HepG2 (cell line): Measurements from ENCODE around the gene NBPF1. TPM values are rescaled to one million over a fixed set of nuclear protein-coding genes. Genes with fewer than 3 reads are reported as not detected.
A peak's percentile ranks its signal among the peaks of the same experiment; 100 is the strongest.

Experiments
- CBFB ChIP-seq: sonication (generic); formaldehyde crosslinking; IDR thresholded peaks from 2 replicates; pipeline ENCODE4 v1.4.0; 2020; ENCODE audit warnings: missing genetic modification reagents
- DBP ChIP-seq: sonication (generic); formaldehyde crosslinking; IDR thresholded peaks from 2 replicates; pipeline ENCODE4 v1.4.0; 2020; ENCODE audit warnings: missing genetic modification reagents; ENCODE audit errors: not compliant biosample characterization
- ETV6 ChIP-seq: sonication (generic); formaldehyde crosslinking; conservative IDR thresholded peaks from 2 replicates; pipeline ENCODE4 v1.4.0; 2020; ENCODE audit warnings: missing genetic modification reagents
- JARID2 ChIP-seq: sonication (generic); formaldehyde crosslinking; IDR thresholded peaks from 2 replicates; pipeline ENCODE4 v1.8.1; 2023; ENCODE audit warnings: missing genetic modification reagents, inconsistent platforms; ENCODE audit not compliant: insufficient replicate concordance
- KAT2B ChIP-seq: fragments of 150-350 bp; IDR thresholded peaks from 2 replicates; pipeline ENCODE4 v1.6.1; 2014; ENCODE audit warnings: low read depth, low read length, borderline replicate concordance
- NFYB ChIP-seq: sonication (generic); formaldehyde crosslinking; IDR thresholded peaks from 2 replicates; pipeline ENCODE4 v1.4.0; 2020; ENCODE audit warnings: missing genetic modification reagents
- NRL ChIP-seq: sonication (generic); formaldehyde crosslinking; IDR thresholded peaks from 2 replicates; pipeline ENCODE4 v1.5.0; 2020; ENCODE audit warnings: missing genetic modification reagents, mild to moderate bottlenecking, moderate library complexity, borderline replicate concordance
- RFX5 ChIP-seq: IDR thresholded peaks from 2 replicates; pipeline ENCODE4 v1.6.1; 2011; ENCODE audit warnings: low read depth, low read length, improper control_type of control experiment
- RFXAP ChIP-seq: sonication (generic); formaldehyde crosslinking; IDR thresholded peaks from 2 replicates; pipeline ENCODE4 v1.4.0; 2020; ENCODE audit warnings: missing genetic modification reagents, borderline replicate concordance
- SMC3 ChIP-seq: IDR thresholded peaks from 2 replicates; pipeline ENCODE4 v1.6.1; 2011; ENCODE audit warnings: low read length, improper control_type of control experiment
- XRCC5 ChIP-seq: fragments of 200-400 bp; formaldehyde crosslinking; optimal IDR thresholded peaks from 2 replicates; pipeline ENCODE3; 2017; ENCODE audit warnings: mild to moderate bottlenecking, low read length
- ZBTB43 ChIP-seq: sonication (generic); formaldehyde crosslinking; conservative IDR thresholded peaks from 2 replicates; pipeline ENCODE4 v1.4.0; 2020; ENCODE audit warnings: missing genetic modification reagents
- ZNF180 ChIP-seq: sonication (generic); formaldehyde crosslinking; IDR thresholded peaks from 2 replicates; pipeline ENCODE4 v1.4.0; 2020; ENCODE audit warnings: low read depth, missing genetic modification reagents, borderline replicate concordance
- ZNF251 ChIP-seq: sonication (generic); formaldehyde crosslinking; IDR thresholded peaks from 2 replicates; pipeline ENCODE4 v1.9.0; 2021; ENCODE audit warnings: mild to moderate bottlenecking, missing genetic modification reagents
- ZNF326 ChIP-seq: sonication (generic); formaldehyde crosslinking; IDR thresholded peaks from 2 replicates; pipeline ENCODE4 v1.4.0; 2020; ENCODE audit warnings: missing genetic modification reagents, borderline replicate concordance
- polyA plus RNA-seq, 8 experiments: library from polyadenylated mRNA; depleted of rRNA in 3 of 8; stranded (reverse) in 7 of 8; unstranded in 1 of 8; fragments of >200 nt; fragmentation: Illumina TruSeq in 4 of 8; extraction: Trizol in 4 of 8; gene quantifications; 2 replicates each; pipeline versions ENCODE4 v1.2.1 to v1.2.3, GENCODE V29; 2011 to 2016; ENCODE audit warnings: low read depth in 4 of 8, missing spikeins in 1 of 8, mixed read lengths in 1 of 8; ENCODE audit not compliant: insufficient read depth in 1 of 8
- total RNA-seq, 5 experiments: library from RNA; depleted of rRNA; stranded (reverse); fragments of >200 nt; fragmentation: Illumina TruSeq; extraction: Trizol; gene quantifications; 2 replicates each; pipeline ENCODE4 v1.2.3, GENCODE V29; 2016; ENCODE audit warnings: low read depth in 1 of 5
- TF ChIP-seq, protein P1 (sequence below): sonication (generic); formaldehyde crosslinking; IDR thresholded peaks from 2 replicates; pipeline ENCODE4 v1.5.0; 2020; ENCODE audit warnings: mild to moderate bottlenecking, missing genetic modification reagents
- TF ChIP-seq, protein P2 (sequence below): sonication (generic); formaldehyde crosslinking; IDR thresholded peaks from 2 replicates; pipeline ENCODE4 v1.4.0; 2020; ENCODE audit warnings: mild to moderate bottlenecking, missing genetic modification reagents
- TF ChIP-seq, protein P3 (sequence below): sonication (generic); formaldehyde crosslinking; IDR thresholded peaks from 2 replicates; pipeline ENCODE4 v1.4.0; 2020; ENCODE audit warnings: missing genetic modification reagents, borderline replicate concordance
- TF ChIP-seq, protein P4 (sequence below): sonication (generic); formaldehyde crosslinking; IDR thresholded peaks from 2 replicates; pipeline ENCODE4 v1.4.0; 2020; ENCODE audit warnings: missing genetic modification reagents

The NBPF1 gene
- total and polyA plus RNA-seq, 2 of the 13 experiments (the other 11 are each of a cell fraction or from before 2014, with no cell fraction given) = 30.3 to 35.6 TPM

DNA sequence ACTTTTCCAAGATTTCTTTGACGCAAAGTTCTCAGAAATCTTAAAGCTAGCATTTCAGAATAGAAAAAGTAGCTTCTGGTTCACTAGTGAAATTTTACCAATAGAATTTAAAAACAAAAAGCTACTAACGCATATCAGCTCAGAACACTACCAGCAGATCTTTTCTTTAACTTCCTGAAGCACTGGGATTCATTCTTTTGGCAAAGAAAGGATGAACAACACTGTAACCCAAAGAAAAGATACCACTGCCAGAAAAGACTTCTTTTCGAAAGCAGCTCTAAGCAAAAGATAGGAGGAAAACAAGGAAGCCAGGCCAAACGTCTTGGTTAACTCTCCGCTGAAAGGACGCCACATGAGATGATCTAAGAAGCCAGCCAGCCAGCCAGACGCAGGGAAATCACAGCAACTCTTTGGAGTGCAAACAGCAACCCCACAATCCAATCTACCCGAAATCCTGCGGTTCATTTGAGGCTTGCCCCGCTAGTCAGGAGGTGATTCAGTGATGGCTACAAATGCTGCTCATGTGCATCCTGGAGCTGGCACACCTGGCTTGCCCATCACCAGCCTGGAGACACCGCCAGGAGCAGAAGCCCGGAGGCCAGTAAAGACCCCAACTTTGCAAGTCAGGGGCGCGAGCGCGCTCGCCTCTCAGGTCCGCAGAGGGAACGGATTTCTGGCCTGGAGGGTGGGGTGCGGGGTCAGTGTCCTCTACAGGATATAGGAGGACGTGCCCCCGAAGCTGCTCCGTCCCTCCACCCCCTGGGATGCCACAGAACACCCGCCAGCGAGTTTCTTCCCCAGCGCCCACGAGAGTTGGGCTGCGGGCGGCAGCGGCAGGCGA, 812 bp downstream of the NBPF1 start (continued):
- TF ChIP-seq, protein P1, sequence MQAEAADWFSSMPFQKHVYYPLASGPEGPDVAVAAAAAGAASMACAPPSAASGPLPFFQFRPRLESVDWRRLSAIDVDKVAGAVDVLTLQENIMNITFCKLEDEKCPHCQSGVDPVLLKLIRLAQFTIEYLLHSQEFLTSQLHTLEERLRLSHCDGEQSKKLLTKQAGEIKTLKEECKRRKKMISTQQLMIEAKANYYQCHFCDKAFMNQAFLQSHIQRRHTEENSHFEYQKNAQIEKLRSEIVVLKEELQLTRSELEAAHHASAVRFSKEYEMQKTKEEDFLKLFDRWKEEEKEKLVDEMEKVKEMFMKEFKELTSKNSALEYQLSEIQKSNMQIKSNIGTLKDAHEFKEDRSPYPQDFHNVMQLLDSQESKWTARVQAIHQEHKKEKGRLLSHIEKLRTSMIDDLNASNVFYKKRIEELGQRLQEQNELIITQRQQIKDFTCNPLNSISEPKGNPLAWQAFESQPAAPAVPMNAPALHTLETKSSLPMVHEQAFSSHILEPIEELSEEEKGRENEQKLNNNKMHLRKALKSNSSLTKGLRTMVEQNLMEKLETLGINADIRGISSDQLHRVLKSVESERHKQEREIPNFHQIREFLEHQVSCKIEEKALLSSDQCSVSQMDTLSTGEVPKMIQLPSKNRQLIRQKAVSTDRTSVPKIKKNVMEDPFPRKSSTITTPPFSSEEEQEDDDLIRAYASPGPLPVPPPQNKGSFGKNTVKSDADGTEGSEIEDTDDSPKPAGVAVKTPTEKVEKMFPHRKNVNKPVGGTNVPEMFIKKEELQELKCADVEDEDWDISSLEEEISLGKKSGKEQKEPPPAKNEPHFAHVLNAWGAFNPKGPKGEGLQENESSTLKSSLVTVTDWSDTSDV (CRISPR knock-in tag) = no peak
- TF ChIP-seq RFX5 (0 out of 2 replicates have a peak, but pooled peaks have one; percentile 17), ZBTB43 (CRISPR knock-in tag) (no peak), RFXAP (CRISPR knock-in tag) (no peak), SMC3 (no peak), KAT2B (no peak), NFYB (CRISPR knock-in tag) (no peak), DBP (CRISPR knock-in tag) (peak; percentile 77), ETV6 (CRISPR knock-in tag) (no peak), ZNF251 (no peak), CBFB (CRISPR knock-in tag) (no peak), JARID2 (CRISPR knock-in tag) (no peak), ZNF326 (no peak), ZNF180 (CRISPR knock-in tag) (no peak), XRCC5 (no peak), NRL (no peak)
- TF ChIP-seq, protein P2, sequence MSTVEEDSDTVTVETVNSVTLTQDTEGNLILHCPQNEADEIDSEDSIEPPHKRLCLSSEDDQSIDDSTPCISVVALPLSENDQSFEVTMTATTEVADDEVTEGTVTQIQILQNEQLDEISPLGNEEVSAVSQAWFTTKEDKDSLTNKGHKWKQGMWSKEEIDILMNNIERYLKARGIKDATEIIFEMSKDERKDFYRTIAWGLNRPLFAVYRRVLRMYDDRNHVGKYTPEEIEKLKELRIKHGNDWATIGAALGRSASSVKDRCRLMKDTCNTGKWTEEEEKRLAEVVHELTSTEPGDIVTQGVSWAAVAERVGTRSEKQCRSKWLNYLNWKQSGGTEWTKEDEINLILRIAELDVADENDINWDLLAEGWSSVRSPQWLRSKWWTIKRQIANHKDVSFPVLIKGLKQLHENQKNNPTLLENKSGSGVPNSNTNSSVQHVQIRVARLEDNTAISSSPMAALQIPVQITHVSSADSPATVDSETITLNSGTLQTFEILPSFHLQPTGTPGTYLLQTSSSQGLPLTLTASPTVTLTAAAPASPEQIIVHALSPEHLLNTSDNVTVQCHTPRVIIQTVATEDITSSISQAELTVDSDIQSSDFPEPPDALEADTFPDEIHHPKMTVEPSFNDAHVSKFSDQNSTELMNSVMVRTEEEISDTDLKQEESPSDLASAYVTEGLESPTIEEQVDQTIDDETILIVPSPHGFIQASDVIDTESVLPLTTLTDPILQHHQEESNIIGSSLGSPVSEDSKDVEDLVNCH (CRISPR knock-in tag) = no peak
- TF ChIP-seq, protein P3, sequence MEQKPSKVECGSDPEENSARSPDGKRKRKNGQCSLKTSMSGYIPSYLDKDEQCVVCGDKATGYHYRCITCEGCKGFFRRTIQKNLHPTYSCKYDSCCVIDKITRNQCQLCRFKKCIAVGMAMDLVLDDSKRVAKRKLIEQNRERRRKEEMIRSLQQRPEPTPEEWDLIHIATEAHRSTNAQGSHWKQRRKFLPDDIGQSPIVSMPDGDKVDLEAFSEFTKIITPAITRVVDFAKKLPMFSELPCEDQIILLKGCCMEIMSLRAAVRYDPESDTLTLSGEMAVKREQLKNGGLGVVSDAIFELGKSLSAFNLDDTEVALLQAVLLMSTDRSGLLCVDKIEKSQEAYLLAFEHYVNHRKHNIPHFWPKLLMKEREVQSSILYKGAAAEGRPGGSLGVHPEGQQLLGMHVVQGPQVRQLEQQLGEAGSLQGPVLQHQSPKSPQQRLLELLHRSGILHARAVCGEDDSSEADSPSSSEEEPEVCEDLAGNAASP (CRISPR knock-in tag) = no peak
- TF ChIP-seq, protein P4, sequence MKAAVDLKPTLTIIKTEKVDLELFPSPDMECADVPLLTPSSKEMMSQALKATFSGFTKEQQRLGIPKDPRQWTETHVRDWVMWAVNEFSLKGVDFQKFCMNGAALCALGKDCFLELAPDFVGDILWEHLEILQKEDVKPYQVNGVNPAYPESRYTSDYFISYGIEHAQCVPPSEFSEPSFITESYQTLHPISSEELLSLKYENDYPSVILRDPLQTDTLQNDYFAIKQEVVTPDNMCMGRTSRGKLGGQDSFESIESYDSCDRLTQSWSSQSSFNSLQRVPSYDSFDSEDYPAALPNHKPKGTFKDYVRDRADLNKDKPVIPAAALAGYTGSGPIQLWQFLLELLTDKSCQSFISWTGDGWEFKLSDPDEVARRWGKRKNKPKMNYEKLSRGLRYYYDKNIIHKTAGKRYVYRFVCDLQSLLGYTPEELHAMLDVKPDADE (CRISPR knock-in tag) = peak; percentile 55; the same call in 1 of the 2 replicates
